ENCODE results near the gene ZNF837.
"Not testable (repeated sequence)": the region's sequence is repeated elsewhere in the genome, so short reads cannot be mapped to it uniquely, and the experiment has no call there.

ZNF837 gene

DNA sequence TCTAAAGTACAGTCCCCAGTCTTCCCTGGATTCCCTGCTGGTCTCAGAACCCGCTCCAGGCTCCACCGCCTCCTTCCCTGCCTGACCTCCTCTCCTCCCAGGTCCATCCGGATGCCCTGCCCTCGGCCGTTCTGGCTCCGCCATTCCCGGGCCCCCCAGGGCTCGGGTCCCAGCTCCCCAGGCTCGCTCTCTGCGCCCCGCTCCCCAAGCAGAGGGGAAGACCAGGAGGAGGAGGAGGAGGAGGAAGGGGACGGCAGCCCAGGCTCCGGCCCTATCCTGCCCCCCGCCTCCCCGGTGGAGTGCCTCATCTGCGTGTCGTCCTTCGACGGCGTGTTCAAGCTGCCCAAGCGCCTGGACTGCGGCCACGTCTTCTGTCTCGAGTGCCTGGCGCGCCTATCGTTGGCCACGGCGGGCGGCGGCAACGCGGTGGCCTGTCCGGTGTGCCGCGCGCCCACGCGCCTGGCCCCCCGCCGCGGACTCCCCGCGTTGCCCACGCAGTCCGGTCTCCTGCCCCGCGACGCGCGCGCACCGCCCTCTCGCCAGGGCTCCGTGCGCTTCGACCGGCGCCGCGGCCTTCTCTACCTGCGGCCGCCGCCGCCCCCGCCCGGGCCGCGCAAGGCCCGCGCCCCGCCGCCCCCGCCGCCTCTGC, 15.3 kb upstream of the ZNF837 start:
- DNase-seq, result no peak

DNA sequence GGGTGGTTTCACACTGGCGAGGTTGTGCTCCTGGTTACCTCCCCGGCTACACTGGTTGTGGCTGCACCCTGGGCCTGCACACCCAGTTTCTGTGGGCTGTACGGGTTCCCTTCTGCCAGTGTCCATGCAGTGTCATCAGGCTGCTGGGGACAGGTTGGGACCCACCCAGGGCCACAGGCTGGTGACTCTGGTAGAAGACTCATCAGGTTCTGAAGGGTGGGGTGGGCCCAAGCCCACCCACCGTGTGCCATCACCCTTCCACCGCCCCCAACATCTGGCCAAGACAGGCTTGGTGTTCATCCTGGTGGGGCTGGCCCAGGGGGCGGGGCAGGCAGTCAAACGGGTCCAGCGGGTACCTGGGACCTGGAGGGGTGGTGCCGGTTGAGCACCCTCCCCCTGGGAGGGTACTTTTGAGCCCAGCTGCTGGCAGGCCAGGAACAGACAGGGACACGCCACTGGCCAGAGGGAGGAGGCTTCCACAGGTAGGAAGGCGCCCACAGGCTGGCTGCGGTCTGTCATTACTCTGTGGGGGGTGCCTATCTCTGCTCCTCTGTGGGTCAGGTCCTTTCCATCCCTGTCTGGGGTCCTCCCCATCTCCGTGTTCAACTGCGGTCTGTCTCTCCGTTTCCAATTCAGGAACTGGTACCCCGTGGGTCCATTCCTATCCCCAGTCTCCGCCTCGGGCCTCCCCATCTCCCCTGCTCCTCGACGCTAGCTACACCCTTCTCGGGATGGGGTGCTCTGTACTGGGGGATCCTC, 14.6 kb upstream of the ZNF837 start, which contains the start of gene RNF225:
Gene RNF225 (plus strand): TSS at position 437 of the 759 bp plus-strand sequence. CDS start 434 bp downstream, outside the sequence.
- no peak for DNase-seq

DNA sequence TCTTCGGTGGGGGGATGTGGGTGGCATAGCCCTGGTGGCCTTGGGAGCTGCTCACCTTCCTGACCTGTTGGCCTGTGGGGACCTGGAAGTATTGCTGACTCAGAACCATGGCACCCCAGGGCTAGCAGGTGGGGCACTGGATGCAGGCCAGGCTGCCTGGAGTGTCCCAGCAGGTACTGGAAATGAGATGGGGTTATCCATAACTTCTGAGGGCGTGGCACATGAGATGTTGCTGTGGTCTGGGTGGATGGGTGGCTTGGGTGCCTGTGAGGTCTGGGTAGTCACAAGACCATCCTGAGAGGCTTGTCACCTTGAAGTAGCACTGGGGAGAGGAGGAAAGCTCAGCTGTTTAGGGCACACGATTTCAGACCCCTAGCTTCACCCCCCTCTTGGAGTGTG, 14.0 kb upstream of the ZNF837 start:
- no peak for DNase-seq

DNA sequence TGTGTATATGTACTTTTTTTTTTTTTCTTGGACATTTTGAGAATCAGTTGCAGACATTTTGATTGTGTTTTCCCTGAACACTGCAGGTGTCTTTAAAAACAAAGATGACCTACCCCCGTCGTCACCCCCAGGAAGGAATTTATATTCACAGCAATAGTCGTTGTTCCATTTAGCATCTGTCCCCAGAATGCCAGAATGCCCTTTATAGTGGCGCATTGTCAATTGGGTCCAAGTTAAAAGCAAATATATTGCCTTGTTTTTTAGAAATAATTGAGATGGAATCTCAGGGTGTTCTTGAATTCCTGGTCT, 12.8 kb upstream of the ZNF837 start:
- DNase-seq, result no peak

DNA sequence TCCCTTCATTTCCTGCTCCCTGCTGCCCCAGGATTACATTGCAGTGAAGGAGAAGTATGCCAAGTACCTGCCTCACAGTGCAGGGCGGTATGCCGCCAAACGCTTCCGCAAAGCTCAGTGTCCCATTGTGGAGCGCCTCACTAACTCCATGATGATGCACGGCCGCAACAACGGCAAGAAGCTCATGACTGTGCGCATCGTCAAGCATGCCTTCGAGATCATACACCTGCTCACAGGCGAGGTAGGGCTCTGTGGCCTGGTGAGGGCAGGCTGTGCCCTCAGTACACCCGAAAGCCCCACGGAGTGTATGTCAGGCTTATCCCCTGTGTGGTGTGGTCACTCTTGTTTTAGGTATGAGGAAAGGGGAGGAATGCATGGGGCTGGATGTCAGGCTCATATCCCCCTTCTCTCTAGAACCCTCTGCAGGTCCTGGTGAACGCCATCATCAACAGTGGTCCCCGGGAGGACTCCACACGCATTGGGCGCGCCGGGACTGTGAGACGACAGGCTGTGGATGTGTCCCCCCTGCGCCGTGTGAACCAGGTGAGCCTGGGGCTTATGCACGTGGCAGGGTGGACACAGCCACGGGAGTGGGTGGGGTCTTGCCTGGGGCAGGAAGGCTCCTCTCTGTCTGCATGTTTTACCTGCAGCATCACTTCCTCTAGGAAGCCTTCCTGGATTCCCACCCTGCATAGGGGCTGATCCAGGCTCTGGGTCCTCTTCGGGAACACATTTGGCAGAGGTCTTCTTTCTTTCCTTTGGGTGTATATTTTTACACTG, 12.3 kb upstream of the ZNF837 start:
- no peak for DNase-seq

DNA sequence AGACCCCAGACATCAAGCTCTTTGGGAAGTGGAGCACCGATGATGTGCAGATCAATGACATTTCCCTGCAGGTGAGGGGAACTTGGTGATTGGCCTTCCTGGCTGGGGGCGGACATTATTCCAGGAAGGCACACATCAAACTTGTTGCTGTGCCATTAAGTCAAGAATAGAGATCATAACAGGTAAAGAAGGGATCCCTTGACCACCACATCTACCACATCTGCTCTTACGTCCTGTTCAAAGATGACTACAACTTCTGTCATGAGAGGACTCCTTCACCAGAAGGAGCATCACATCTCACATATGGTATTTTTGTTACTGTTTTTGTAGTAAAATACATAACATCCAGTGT, 7.3 kb upstream of the ZNF837 start:
- no peak for DNase-seq

GRCh38 chr19:58387338-58388174, 6.7 kb upstream of the ZNF837 start:
- no peak for DNase-seq

DNA sequence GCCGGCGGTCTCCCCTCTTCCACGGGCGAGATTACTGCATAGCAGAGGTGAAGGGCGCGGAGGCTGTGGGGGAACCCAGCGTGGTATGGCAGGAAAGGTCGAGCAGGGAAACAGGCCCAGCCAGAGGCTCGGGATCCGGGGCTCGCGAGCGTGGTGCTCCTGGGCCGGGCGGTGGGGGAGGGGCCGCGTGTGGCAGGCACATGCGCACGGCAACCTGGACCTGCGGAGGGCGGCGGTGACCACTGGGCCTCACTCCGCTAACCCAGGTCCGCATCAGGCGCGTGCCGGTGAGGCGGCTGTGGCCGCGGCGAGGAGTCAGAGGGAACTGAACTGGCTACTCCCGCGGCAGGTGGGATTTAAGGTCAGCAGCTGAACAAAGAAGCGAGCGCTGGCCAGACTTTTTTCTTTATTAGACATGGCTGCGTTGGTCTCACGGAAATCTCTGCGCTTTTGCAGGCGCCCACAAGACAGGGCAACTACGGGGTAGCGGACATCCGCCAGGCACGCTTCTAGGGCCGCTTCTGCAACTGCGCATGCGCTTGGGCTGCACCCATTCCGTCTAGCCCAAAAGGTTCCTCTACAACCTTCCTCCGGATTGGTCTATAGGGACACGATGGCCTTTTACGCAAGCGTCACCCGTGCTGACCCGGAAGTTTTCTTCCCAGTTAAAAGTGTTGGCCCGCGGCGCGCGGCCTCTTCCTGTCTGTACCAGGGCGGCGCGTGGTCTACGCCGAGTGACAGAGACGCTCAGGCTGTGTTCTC, 5.9 kb upstream of the ZNF837 start, which contains the start of gene RPS5:
Gene RPS5 (plus strand): TSS at position 694 of the 762 bp plus-strand sequence. CDS start 869 bp downstream, outside the sequence.
- DNase-seq, result peak; percentile 99

DNA sequence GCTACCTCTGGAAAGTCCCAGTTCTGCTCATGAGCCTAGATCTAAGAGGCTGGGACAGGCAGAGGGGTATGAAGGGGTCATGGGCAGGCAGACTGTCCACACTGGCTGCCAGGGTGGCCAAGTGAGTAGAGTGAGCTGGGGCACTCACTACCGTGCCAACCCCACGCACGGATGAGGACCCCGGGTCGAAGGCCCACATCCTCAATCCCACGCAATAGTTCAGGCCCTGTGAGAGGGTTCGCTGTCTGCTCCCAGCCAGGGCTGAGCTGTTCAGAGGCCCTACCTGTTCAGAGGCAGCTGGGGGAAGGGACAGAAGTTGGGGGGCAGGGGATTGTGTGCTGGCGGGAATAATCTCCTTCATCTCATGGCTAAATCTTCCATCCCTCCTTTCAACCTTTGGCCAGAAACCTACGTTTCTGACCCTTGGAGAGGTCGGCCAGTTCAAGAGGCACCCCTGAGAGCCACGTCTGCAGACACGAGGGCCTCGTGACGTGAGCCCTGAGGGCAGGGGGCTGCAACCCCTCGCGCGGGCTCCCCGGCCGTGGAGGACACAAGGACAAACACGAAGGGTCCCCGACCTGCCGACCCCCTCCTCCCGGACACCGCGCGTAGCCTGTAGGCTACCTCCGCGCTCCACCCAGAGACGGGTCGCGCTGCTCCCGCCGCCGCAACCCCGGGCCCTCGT, 5.2 kb upstream of the ZNF837 start:
- DNase-seq, result no peak

GRCh38 chr19:58385313-58385890, 4.6 kb upstream of the ZNF837 start:
- DNase-seq, result no peak

- no peak for DNase-seq
These were observed 2.3 kb upstream of the ZNF837 start for GRCh38 chr19:58382997-58383603.

GRCh38 chr19:58381460-58382212, 806 bp upstream of the ZNF837 start:
- DNase-seq, result no peak

DNA sequence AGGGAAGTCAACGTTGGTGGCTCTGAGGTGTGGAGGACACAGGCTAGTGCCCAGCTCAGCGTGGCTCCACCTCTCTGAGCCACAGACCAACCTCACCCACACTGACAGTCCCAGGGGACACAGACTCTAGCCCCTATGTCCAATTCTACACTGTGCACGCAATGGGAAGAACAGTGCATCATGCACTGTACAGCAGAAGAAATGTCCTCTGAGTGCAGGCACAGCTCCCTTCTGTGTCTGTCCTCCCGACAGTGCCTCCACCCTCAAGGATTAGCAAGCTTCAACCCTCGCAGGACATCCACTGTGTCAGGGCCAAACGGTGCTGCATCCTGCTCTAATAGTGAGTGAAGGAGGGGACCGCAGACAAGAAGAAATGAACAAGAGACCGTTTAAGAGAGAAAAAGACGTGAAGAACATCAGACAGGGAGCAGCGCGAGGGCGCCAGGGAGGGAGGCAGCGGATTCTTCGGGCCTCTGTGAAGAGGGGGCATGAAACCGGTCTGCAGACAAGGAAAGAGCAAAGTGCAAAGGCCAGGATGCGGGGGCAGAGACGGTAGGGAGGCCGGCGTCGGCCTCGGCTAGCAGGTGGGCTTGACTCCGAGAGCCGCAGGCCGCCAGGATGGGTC, 681 bp downstream of the ZNF837 start:
- no peak for DNase-seq

- no peak for DNase-seq
These were observed 1.6 kb downstream of the ZNF837 start for GRCh38 chr19:58379246-58379645.

DNA sequence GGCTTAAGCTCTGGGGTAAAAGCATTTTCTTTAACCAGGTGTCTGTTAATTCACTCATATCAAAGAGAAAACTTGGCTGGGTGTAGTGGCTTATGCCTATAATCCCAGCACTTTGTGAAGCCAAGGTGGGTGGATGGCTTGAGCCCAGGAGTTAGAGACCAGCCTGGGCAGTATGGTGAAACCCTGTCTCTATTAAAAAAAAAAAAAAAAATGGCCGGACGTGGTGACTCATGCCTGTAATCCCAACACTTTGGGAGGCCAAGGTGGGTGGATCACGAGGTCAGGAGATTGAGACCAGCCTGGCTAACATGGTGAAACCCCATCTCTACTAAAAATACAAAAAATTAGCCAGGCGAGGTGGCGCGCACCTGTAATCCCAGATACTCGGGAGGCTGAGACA, 4.1 kb downstream of the ZNF837 start:
- not testable (repeated sequence) for DNase-seq

DNA sequence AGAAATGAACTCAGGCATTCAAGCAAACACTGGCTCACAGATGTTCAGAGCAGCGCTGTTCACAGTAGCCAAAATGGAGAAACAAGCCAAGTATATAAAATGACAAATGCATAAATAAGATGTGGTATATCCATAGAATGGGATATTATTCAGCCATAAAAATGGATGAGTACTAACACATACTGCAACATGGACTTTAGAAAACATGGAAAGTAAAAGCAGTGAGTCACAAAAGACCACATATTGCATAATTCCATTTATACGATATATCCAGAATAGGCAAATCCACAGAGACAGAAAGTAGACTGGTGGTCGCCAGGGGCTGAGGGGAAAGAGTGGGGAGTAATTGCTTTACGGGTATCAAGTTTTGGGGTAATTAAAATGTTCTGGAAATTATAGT, 6.6 kb downstream of the ZNF837 start:
- no peak for DNase-seq

- DNase-seq, result no peak
These were observed 8.3 kb downstream of the ZNF837 start for GRCh38 chr19:58372311-58373133.

- DNase-seq, result no peak
These were observed 12.1 kb downstream of the ZNF837 start for GRCh38 chr19:58368561-58369360.

Data from fibroblast of upper back skin (primary cell).